Measurements from ENCODE around the gene PI4KA.

PI4KA gene

DNA sequence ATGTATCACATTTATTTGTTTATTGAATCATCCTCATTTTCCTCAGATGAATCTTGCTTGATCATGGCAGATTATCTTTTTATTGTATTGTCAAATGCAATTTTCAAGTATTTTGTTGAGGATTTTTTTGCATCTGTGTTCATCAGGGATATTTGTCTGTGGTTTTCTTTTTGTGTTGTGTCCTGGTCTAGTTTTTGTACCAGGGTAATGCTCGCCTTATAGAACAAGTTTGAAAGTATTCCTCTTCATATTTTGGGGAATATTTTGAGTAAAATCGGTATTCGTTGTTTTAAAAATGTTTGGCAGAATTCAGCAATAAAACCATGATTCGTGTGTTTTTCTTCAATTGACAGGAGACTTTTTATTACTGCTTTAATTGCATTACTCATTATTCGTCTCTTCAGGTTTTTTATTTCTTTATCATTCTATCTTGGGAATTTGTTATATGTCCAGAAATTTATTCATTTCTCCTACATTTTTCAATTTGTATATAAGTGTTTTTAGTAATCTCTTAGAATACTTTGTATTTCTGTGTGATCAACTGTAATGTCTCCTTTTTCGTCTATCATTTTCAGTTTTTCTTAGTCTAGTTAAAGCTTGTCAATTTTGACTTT, 198.1 kb downstream of the PI4KA start:
- TF ChIP-seq, protein P1, sequence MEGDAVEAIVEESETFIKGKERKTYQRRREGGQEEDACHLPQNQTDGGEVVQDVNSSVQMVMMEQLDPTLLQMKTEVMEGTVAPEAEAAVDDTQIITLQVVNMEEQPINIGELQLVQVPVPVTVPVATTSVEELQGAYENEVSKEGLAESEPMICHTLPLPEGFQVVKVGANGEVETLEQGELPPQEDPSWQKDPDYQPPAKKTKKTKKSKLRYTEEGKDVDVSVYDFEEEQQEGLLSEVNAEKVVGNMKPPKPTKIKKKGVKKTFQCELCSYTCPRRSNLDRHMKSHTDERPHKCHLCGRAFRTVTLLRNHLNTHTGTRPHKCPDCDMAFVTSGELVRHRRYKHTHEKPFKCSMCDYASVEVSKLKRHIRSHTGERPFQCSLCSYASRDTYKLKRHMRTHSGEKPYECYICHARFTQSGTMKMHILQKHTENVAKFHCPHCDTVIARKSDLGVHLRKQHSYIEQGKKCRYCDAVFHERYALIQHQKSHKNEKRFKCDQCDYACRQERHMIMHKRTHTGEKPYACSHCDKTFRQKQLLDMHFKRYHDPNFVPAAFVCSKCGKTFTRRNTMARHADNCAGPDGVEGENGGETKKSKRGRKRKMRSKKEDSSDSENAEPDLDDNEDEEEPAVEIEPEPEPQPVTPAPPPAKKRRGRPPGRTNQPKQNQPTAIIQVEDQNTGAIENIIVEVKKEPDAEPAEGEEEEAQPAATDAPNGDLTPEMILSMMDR (IDR thresholded peaks at IDR 0.05; ENCODE audit: low read depth, low read length) = no peak
- DNase-seq (ENCODE audit: low read depth in 2 of 2) = no peak

DNA sequence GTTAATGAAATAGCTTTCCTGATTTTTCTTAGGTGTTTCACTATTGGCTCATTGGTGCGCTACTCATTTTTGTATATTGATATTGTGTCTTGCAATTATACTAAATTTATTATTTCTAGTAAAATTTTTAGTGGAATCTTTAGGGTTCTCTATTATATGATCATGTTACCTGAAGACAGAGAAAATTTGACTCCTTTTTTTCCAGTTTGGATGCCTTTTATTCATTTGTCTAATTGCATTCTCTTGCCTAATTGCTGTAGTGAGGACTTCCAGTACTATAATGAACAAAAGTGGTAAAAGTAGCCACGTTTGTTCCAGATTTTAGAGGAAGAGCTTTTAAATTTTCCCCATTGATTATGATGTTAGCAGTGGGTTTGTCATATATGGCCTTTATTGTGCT, 198.7 kb downstream of the PI4KA start:
- DNase-seq (ENCODE audit: low read depth in 2 of 2) = no peak
- TF ChIP-seq, protein P1 (IDR thresholded peaks at IDR 0.05; ENCODE audit: low read depth, low read length) = no peak
- no peak overlapping the region for H3K4me3 ChIP-seq (replicated peaks in 1 of 2; ENCODE audit: low read depth in 2 of 2, low read length in 2 of 2)

More for the DNA sequence above, 198.1 kb downstream of the PI4KA start:
- H3K4me3 ChIP-seq (replicated peaks in 1 of 2; ENCODE audit: low read depth in 2 of 2, low read length in 2 of 2) = no peak overlapping the region

DNA sequence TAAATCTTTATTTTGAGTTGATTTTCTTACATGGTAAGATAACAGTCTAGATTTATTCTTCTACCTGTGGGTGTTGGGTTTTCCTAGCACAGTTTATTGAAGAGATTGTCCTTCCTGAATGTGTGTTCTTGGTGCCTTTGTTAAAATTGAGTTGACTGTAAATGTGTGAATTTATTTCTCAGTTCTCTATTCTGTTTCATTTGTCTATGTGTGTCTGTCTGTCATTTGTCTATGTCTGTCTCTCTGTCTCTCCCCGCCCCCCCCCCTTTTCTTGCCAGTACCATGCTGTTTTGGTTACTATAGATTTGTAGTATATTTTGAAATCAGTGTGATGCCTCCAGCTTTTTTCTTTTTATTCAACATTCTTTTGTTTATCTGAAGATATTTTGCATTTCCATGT, 199.4 kb downstream of the PI4KA start:
- no peak for DNase-seq (ENCODE audit: low read depth in 2 of 2)
- TF ChIP-seq, protein P1 (IDR thresholded peaks at IDR 0.05; ENCODE audit: low read depth, low read length) = no peak
- no peak overlapping the region for H3K4me3 ChIP-seq (replicated peaks in 1 of 2; ENCODE audit: low read depth in 2 of 2, low read length in 2 of 2)

DNA sequence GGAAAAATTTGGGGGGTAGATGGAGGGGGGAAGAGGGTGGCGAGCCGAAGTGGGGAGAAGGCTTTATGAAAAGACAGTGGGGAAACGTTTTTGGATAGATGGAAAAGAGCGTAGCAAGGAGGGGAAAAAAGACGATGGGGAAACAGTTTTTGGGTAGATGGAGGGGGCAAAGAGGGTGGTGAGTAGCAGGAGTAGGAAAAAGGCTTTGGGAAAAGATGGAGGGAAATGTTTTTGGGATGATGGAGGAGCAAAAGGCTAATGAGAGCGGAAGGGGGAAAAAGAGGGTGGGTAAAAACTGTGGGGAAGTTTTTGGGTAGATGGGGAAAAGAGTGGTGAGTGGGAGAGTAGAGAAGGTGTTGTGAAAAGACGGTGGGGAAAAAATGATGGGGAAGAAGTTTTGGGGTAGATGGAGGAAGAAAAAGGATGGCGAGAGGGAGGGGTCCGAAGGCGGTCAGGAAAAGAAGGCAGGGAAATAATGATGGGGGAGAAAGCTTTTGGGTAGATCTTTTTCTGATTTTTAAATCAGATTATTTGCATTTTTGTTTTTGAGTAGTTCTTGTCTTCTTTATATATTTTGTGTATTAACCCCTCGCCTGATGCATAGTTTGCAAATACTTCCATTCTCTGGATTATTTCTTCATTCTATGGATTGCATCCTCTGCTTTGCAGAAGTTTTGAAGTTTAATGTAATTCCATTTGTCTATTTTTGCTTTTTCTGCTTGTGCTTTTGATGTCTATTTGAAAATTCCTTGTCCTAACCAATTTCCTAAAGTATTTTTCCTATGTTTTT, 200.0 kb downstream of the PI4KA start:
- H3K4me3 ChIP-seq (replicated peaks in 1 of 2; ENCODE audit: low read depth in 2 of 2, low read length in 2 of 2) = no peak overlapping the region
- DNase-seq (ENCODE audit: low read depth in 2 of 2) = no peak
- TF ChIP-seq, protein P1 (IDR thresholded peaks at IDR 0.05; ENCODE audit: low read depth, low read length) = no peak

DNA sequence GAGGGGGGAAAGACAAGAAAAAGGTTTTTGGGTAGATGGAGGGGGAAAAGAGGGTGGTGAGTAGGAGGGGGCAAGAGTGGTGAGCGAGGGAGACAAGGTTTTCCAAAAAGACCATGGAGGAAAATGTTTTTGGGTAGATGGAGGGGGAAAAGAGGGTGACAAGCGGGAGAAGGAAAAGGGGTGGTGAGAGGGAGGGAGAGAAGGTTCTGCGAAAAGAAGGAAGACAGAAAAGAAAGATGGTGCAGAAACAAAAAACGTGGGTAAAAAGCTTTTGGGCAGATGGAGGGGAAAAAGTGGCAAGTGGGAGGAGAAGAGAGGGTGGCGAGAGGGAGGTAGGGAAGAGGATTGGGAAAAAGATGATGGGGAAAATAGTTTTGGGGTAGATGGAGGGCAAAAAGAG, 200.6 kb downstream of the PI4KA start:
- TF ChIP-seq, protein P1 (IDR thresholded peaks at IDR 0.05; ENCODE audit: low read depth, low read length) = no peak
- H3K4me3 ChIP-seq (replicated peaks in 1 of 2; ENCODE audit: low read depth in 2 of 2, low read length in 2 of 2) = no peak overlapping the region
- no peak for DNase-seq (ENCODE audit: low read depth in 2 of 2)

Data from cardiac fibroblast (primary cell).